ENCODE data around the gene KRT36. TPM values are rescaled to one million over a fixed set of nuclear protein-coding genes. Genes with fewer than 3 reads are reported as not detected.

KRT36 gene
- total RNA-seq, 2 donors from 2014 or later: not detected

DNA sequence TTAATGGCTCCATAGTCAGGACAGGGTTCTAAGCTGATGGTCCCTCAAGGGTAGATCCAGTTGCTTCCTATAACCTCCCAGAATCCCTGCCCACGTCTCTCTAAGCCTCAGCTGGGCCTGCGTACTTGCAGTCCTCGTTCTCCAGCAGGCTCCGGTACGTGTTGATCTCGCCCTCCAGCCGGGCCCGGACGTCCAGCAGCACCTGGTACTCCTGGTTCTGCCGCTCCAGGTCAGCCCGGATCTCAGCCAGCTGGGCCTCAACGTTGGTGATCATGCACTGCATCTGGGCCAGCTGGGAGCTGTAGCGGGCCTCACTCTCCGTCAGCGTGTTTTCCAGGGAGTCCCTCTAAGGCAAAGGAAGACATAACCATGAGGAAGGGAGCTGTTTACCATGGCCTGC lies 27.0 kb downstream of the KRT36 start:
- no peaks in the 10 kb centered on the region for H3K4me1 ChIP-seq (ENCODE audit: control insufficient read depth, insufficient read depth, low read length)
- no peak overlapping the region for H3K4me3 ChIP-seq (ENCODE audit: low read length)
- no peaks in the 10 kb centered on the region for H3K9me3 ChIP-seq (ENCODE audit: control insufficient read depth, low read length)
- H3K27ac ChIP-seq (ENCODE audit: low read depth, low read length): no peak overlapping the region
- WGBS, 2 experiments (ENCODE audit: insufficient coverage in 1 of 2, insufficient read length in 1 of 2): 74 to 78% methylated on average over 13 to 15 of the region's 15 CpGs
- no peaks in the 10 kb centered on the region for H3K36me3 ChIP-seq (ENCODE audit: control insufficient read depth, insufficient read depth, low read length)
- H3K27me3 ChIP-seq (ENCODE audit: control insufficient read depth, insufficient read depth, low read length, poor library complexity, severe bottlenecking): peaks cover 3% of the 10 kb centered on the region
- Mint-ChIP-seq H3K27me3 (ENCODE audit: insufficient read depth) (peaks cover 5% of the 10 kb centered on the region), H3K36me3 (ENCODE audit: low read depth) (no peaks in the 10 kb centered on the region), H3K4me3 (no peak overlapping the region), H3K27ac (no peak overlapping the region), H3K9me3 (no peaks in the 10 kb centered on the region), H3K4me1 (peaks cover 5% of the 10 kb centered on the region)
- no peak overlapping the region for H3K9ac ChIP-seq (ENCODE audit: extremely low read depth, low read length, poor library complexity, severe bottlenecking)
- TF ChIP-seq, protein P1, sequence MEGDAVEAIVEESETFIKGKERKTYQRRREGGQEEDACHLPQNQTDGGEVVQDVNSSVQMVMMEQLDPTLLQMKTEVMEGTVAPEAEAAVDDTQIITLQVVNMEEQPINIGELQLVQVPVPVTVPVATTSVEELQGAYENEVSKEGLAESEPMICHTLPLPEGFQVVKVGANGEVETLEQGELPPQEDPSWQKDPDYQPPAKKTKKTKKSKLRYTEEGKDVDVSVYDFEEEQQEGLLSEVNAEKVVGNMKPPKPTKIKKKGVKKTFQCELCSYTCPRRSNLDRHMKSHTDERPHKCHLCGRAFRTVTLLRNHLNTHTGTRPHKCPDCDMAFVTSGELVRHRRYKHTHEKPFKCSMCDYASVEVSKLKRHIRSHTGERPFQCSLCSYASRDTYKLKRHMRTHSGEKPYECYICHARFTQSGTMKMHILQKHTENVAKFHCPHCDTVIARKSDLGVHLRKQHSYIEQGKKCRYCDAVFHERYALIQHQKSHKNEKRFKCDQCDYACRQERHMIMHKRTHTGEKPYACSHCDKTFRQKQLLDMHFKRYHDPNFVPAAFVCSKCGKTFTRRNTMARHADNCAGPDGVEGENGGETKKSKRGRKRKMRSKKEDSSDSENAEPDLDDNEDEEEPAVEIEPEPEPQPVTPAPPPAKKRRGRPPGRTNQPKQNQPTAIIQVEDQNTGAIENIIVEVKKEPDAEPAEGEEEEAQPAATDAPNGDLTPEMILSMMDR (conservative IDR thresholded peaks at IDR 0.05): no peak
- DNase-seq: no peak

DNA sequence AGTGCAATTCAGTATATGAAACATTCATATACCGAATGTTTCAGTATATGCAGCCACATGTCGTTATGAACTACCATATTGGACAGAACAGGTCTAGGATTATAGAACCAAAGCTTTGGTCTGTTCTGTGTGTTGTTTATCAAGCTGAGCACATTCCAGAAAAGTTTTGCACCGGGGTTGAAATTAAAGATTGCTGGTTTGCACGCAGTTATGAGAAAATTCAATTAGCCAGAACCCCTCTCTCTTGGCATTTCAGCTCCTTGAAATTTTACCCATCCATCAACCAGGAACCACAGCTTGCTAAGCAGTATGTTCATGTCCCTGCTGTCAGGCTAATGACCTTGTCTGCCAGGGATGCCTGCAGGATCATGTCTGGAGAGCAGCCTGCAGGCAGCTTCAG lies 32.0 kb downstream of the KRT36 start:
- Histone ChIP-seq H3K9me3 (ENCODE audit: control insufficient read depth, low read length) (no peaks in the 10 kb centered on the region), H3K27ac (ENCODE audit: low read depth, low read length) (no peak overlapping the region), H3K27me3 (ENCODE audit: control insufficient read depth, insufficient read depth, low read length, poor library complexity, severe bottlenecking) (peaks cover 19% of the 10 kb centered on the region), H3K9ac (ENCODE audit: extremely low read depth, low read length, poor library complexity, severe bottlenecking) (no peak overlapping the region), H3K4me1 (ENCODE audit: control insufficient read depth, insufficient read depth, low read length) (no peaks in the 10 kb centered on the region), H3K4me3 (ENCODE audit: low read length) (no peak overlapping the region), H3K36me3 (ENCODE audit: control insufficient read depth, insufficient read depth, low read length) (no peaks in the 10 kb centered on the region)
- H3K4me3 Mint-ChIP-seq: no peak overlapping the region
- H3K36me3 Mint-ChIP-seq (ENCODE audit: low read depth): no peaks in the 10 kb centered on the region
- TF ChIP-seq, protein P1 (conservative IDR thresholded peaks at IDR 0.05): no peak
- no peak overlapping the region for H3K27ac Mint-ChIP-seq
- 91 to 95% methylated on average over 4 of the region's 4 CpGs for WGBS, 2 experiments (ENCODE audit: insufficient coverage in 1 of 2, insufficient read length in 1 of 2)
- no peaks in the 10 kb centered on the region for H3K9me3 Mint-ChIP-seq
- DNase-seq: no peak
- H3K27me3 Mint-ChIP-seq (ENCODE audit: insufficient read depth): peaks cover 10% of the 10 kb centered on the region
- H3K4me1 Mint-ChIP-seq: peaks cover 5% of the 10 kb centered on the region

DNA sequence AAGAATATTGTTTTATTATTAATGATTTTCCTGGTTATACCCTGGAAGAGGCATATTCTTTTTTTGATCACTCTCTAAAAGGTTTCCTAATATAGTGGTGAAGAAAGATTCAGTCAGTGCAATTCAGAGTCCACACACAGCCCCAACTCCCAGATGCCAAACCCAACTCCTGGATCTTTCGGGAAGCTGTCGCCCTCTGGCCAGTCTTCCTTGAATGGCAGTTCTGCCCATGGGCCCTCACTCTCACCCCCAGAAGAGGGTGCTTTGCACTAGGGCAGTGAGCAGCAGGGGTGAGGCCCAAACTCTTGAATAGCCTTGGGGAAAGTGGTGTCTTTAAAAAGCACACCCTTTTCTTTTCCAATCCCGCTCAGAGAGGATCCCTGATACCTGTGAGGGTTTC lies 33.5 kb downstream of the KRT36 start:
- Mint-ChIP-seq H3K4me1 (peaks cover 5% of the 10 kb centered on the region), H3K27me3 (ENCODE audit: insufficient read depth) (peaks cover 12% of the 10 kb centered on the region), H3K9me3 (peaks cover 12% of the 10 kb centered on the region), H3K4me3 (no peak overlapping the region), H3K27ac (no peak overlapping the region), H3K36me3 (ENCODE audit: low read depth) (no peaks in the 10 kb centered on the region)
- Histone ChIP-seq H3K36me3 (ENCODE audit: control insufficient read depth, insufficient read depth, low read length) (no peaks in the 10 kb centered on the region), H3K9ac (ENCODE audit: extremely low read depth, low read length, poor library complexity, severe bottlenecking) (no peak overlapping the region), H3K4me3 (ENCODE audit: low read length) (no peak overlapping the region), H3K27ac (ENCODE audit: low read depth, low read length) (no peak overlapping the region), H3K4me1 (ENCODE audit: control insufficient read depth, insufficient read depth, low read length) (no peaks in the 10 kb centered on the region), H3K27me3 (ENCODE audit: control insufficient read depth, insufficient read depth, low read length, poor library complexity, severe bottlenecking) (peaks cover 19% of the 10 kb centered on the region), H3K9me3 (ENCODE audit: control insufficient read depth, low read length) (peaks cover 11% of the 10 kb centered on the region)
- WGBS, 2 experiments (ENCODE audit: insufficient coverage in 1 of 2, insufficient read length in 1 of 2): 69 to 90% methylated on average over 1 to 3 of the region's 3 CpGs
- peak; percentile 79 for DNase-seq
- TF ChIP-seq, protein P1 (conservative IDR thresholded peaks at IDR 0.05): peak; percentile 65

All from endodermal cell (in vitro differentiated cells).